T-helper 1 cell treated with Interleukin-12 subunit alpha and Interleukin-12 subunit beta and Interleukin-4 antibody, amounts not matched to agents 30 μg/mL and 1 μg/mL, for 36 hours (primary cell): ENCODE results near the gene PTEN.

ENCODE experiments used
- H3K27ac Mint-ChIP-seq: one replicate; pipeline ENCODE4 v1.8.0; 2021; ENCODE audit warnings: mild to moderate bottlenecking, mixed read lengths
- H3K27me3 Mint-ChIP-seq: one replicate; pipeline ENCODE4 v1.8.0; 2021; ENCODE audit warnings: low read depth, mixed read lengths
- H3K36me3 Mint-ChIP-seq: one replicate; pipeline ENCODE4 v1.8.0; 2021; ENCODE audit warnings: low read depth, mixed read lengths
- H3K4me1 Mint-ChIP-seq: one replicate; pipeline ENCODE4 v1.8.0; 2021; ENCODE audit warnings: low read depth, mixed read lengths
- H3K4me3 Mint-ChIP-seq: one replicate; pipeline ENCODE4 v1.8.0; 2021; ENCODE audit warnings: mild to moderate bottlenecking, moderate library complexity, mixed read lengths
- H3K9me3 Mint-ChIP-seq: one replicate; pipeline ENCODE4 v1.8.0; 2021; ENCODE audit warnings: mixed read lengths

PTEN gene

DNA sequence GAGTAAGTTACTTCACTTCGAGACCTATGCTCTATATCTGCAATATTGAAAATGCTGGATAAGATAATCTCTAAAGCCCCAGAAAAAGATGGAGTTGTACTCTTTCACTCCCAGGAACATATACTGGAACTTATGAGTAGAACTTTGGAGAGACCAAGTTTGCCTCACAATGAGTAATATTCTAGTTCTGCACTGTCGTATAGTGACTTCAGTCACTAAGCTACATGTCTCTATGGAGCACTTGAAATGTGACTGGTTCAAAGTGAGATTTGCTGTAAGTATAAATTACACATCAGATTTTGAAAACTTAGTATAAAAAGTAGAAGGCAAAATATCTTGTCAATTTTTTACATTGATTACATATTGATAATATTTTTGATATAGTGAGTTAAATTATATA, 116.4 kb downstream of the PTEN start:
- Mint-ChIP-seq H3K27ac (no peak overlapping the region), H3K4me1 (peaks cover 5% of the 10 kb centered on the region), H3K9me3 (peaks cover 4% of the 10 kb centered on the region), H3K27me3 (peaks cover under 1% of the 10 kb centered on the region), H3K4me3 (no peak overlapping the region), H3K36me3 (peaks cover 13% of the 10 kb centered on the region)

GRCh38 chr10:87983716-87984115, 120.3 kb downstream of the PTEN start:
- H3K27ac Mint-ChIP-seq: no peak overlapping the region
- H3K4me3 Mint-ChIP-seq: no peak overlapping the region
- H3K9me3 Mint-ChIP-seq: peaks cover 5% of the 10 kb centered on the region
- H3K4me1 Mint-ChIP-seq: no peaks in the 10 kb centered on the region
- peaks cover 8% of the 10 kb centered on the region for H3K36me3 Mint-ChIP-seq
- H3K27me3 Mint-ChIP-seq: peaks cover 8% of the 10 kb centered on the region

GRCh38 chr10:87987206-87987605, 123.8 kb downstream of the PTEN start:
- Mint-ChIP-seq H3K27me3 (peaks cover 10% of the 10 kb centered on the region), H3K36me3 (peaks cover 6% of the 10 kb centered on the region), H3K9me3 (peaks cover 5% of the 10 kb centered on the region), H3K27ac (no peak overlapping the region), H3K4me1 (no peaks in the 10 kb centered on the region), H3K4me3 (no peak overlapping the region)

DNA sequence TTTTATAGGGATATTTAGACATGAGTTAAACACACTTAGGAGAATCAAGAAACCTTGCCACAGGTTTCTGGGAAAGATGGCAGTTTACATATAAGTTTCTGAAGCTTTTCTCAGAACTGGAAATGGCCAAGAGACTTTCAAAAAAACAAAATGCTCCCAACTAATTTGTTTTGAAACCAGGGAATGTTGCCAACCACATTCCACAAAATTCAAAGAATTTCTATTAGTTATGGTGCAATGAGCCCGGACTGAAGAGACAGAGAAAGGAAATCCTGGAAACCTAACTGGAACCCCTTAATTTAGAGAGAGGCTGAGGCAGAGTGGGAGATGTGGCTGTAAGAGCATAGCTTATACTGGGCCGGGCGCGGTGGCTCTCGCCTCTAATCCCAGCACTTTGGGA, 128.5 kb downstream of the PTEN start:
- no peak overlapping the region for H3K4me3 Mint-ChIP-seq
- no peaks in the 10 kb centered on the region for H3K9me3 Mint-ChIP-seq
- no peaks in the 10 kb centered on the region for H3K36me3 Mint-ChIP-seq
- H3K4me1 Mint-ChIP-seq: peaks cover 8% of the 10 kb centered on the region
- H3K27me3 Mint-ChIP-seq: peaks cover 6% of the 10 kb centered on the region
- no peak overlapping the region for H3K27ac Mint-ChIP-seq

DNA sequence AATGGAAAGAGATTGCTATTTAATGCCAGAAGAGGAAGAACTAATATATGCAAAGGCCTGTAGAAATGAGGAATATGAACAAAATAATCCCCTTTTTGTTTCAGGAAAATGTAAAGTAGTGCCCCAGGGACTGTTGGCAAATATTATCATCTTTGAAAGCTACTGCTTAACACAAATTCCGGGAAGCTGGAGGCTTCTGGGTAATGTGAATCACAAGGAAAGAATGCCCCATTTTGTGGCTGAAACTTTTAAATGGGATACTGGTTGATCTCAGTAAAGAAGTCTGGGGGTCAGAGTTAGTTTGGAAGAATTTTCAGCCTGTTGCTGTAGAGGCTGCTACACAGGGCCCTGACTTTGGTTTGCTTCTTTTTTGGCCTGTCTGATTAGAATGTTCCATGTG, 141.0 kb downstream of the PTEN start:
- Mint-ChIP-seq H3K27me3 (no peaks in the 10 kb centered on the region), H3K4me3 (no peak overlapping the region), H3K9me3 (no peaks in the 10 kb centered on the region), H3K36me3 (no peaks in the 10 kb centered on the region), H3K27ac (no peak overlapping the region), H3K4me1 (no peaks in the 10 kb centered on the region)

- Mint-ChIP-seq H3K27me3 (no peaks in the 10 kb centered on the region), H3K4me1 (no peaks in the 10 kb centered on the region), H3K4me3 (no peak overlapping the region), H3K36me3 (no peaks in the 10 kb centered on the region), H3K9me3 (no peaks in the 10 kb centered on the region), H3K27ac (no peak overlapping the region)
These were observed 142.8 kb downstream of the PTEN start for GRCh38 chr10:88006261-88006660.

- Mint-ChIP-seq H3K9me3 (no peaks in the 10 kb centered on the region), H3K36me3 (no peaks in the 10 kb centered on the region), H3K27me3 (no peaks in the 10 kb centered on the region), H3K4me1 (no peaks in the 10 kb centered on the region), H3K27ac (no peak overlapping the region), H3K4me3 (no peak overlapping the region)
These were observed 145.5 kb downstream of the PTEN start for GRCh38 chr10:88008866-88009470.

DNA sequence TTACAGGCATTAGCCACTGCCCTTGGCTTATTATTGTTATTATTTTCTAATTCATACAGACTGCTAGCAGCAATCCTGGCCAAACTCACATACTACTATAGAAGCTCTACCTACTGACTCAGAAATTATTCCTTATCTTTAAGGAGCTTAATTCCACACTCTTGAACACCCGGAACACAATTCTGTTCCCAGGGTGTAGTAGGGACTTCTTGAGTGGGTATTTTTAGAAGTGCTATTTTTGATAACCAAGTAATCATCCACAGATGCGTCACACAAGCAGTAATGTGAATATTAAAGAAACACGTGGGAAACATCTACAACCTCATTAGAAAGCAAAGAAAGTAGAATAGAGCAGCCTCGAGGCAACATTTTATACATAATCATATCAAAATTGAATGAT, 149.2 kb downstream of the PTEN start:
- H3K9me3 Mint-ChIP-seq: no peaks in the 10 kb centered on the region
- H3K4me1 Mint-ChIP-seq: no peaks in the 10 kb centered on the region
- no peaks in the 10 kb centered on the region for H3K27me3 Mint-ChIP-seq
- H3K4me3 Mint-ChIP-seq: no peak overlapping the region
- no peak overlapping the region for H3K27ac Mint-ChIP-seq
- H3K36me3 Mint-ChIP-seq: no peaks in the 10 kb centered on the region

DNA sequence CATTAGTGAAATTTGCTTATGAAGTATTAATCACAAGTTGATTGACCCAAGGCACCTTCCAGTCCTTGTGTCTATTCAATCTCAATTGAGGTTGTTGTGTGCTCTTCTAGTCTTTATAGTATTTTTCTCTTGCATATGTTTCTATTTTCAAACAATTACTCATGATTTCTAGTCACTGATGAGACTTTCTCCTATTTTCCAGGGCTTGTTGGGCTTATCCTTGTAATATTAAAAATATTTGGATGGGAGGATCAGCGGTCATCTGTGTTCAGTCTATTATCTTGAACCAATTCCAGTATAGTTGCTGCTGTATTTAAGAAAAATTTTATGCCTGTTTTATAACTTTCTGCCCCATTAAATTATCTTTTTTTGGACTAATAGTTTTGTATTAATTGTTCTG, 154.4 kb downstream of the PTEN start:
- H3K4me1 Mint-ChIP-seq: no peaks in the 10 kb centered on the region
- peaks cover 5% of the 10 kb centered on the region for H3K9me3 Mint-ChIP-seq
- no peak overlapping the region for H3K27ac Mint-ChIP-seq
- H3K4me3 Mint-ChIP-seq: no peak overlapping the region
- H3K27me3 Mint-ChIP-seq: no peaks in the 10 kb centered on the region
- peaks cover 3% of the 10 kb centered on the region for H3K36me3 Mint-ChIP-seq

- Mint-ChIP-seq H3K4me1 (no peaks in the 10 kb centered on the region), H3K9me3 (peaks cover 11% of the 10 kb centered on the region), H3K27ac (no peak overlapping the region), H3K27me3 (no peaks in the 10 kb centered on the region), H3K4me3 (no peak overlapping the region), H3K36me3 (peaks cover 3% of the 10 kb centered on the region)
These were observed 156.3 kb downstream of the PTEN start for GRCh38 chr10:88019753-88020152.
